SU-DHL-6 (cell line): Measurements from ENCODE around the gene GPD1.
"Not testable (repeated sequence)": the region's sequence is repeated elsewhere in the genome, so short reads cannot be mapped to it uniquely, and the experiment has no call there.

Source experiments
- H2AFZ ChIP-seq: fragments of 200-600 bp; sonication (generic); 2 replicates; pipeline ENCODE4 v1.6.1; 2014; ENCODE audit warnings: low read depth, mild to moderate bottlenecking, moderate library complexity, mixed read lengths, antibody characterized with exemption, low read length; ENCODE audit not compliant: severe bottlenecking
- H3F3A ChIP-seq: fragments of 200-600 bp; shearing (Covaris generic); 2 replicates; pipeline ENCODE4 v1.6.0; 2016; ENCODE audit warnings: antibody characterized with exemption, mild to moderate bottlenecking; ENCODE audit not compliant: insufficient read depth
- H3K27ac ChIP-seq: fragments of 200-600 bp; sonication (generic); 2 replicates; pipeline ENCODE4 v1.5.1; 2016; ENCODE audit warnings: low read depth, mild to moderate bottlenecking, low read length, moderate library complexity, mixed read lengths
- H3K27me3 ChIP-seq: fragments of 200-600 bp; sonication (generic), shearing (Covaris generic); 2 replicates; pipeline ENCODE4 v1.6.0; 2014; ENCODE audit warnings: mild to moderate bottlenecking, low read length
- H3K36me3 ChIP-seq: fragments of 200-600 bp; sonication (generic); 2 replicates; pipeline ENCODE4 v1.6.1; 2014; ENCODE audit warnings: mild to moderate bottlenecking, low read length, mixed read lengths
- H3K4me2 ChIP-seq: fragments of 300-600, 200-600 bp; shearing (Covaris generic), sonication (generic); 2 replicates; pipeline ENCODE4 v1.6.0; 2014; ENCODE audit warnings: low read length, low read depth, mild to moderate bottlenecking; ENCODE audit not compliant: poor library complexity, severe bottlenecking
- H3K4me3 ChIP-seq: fragments of 200-600 bp; sonication (generic); 2 replicates; pipeline ENCODE4 v1.5.1; 2014; ENCODE audit warnings: antibody characterized with exemption, low read length, mild to moderate bottlenecking, mixed read lengths; ENCODE audit not compliant: insufficient read depth, poor library complexity, severe bottlenecking
- H3K79me2 ChIP-seq: fragments of 200-600 bp; sonication (generic); 2 replicates; pipeline ENCODE4 v1.6.1; 2014; ENCODE audit warnings: mild to moderate bottlenecking, low read length, moderate library complexity; ENCODE audit not compliant: insufficient read depth
- H3K9ac ChIP-seq: fragments of 200-600 bp; sonication (generic); 2 replicates; pipeline ENCODE4 v1.7.0; 2014; ENCODE audit warnings: mild to moderate bottlenecking, low read length
- H3K9me2 ChIP-seq: fragments of 200-600 bp; sonication (generic); replicated peaks from 2 replicates; pipeline ENCODE4 v1.6.1; 2014; ENCODE audit warnings: low read length; ENCODE audit not compliant: insufficient read depth
- H3K9me3 ChIP-seq: fragments of 200-600 bp; sonication (generic); 2 replicates; pipeline ENCODE4 v1.6.1; 2014; ENCODE audit warnings: low read length, mixed read lengths; ENCODE audit not compliant: insufficient read depth
- H4K20me1 ChIP-seq: fragments of 200-600 bp; sonication (generic); 2 replicates; pipeline ENCODE4 v1.6.1; 2014; ENCODE audit warnings: low read depth, mild to moderate bottlenecking, antibody characterized with exemption, low read length, moderate library complexity, mixed read lengths
- CTCF ChIP-seq: fragments of 200-600 bp; sonication (generic); IDR thresholded peaks from one replicate; pipeline ENCODE4 v1.5.1; 2017; ENCODE audit warnings: antibody characterized with exemption, mild to moderate bottlenecking, low read length, moderate library complexity; ENCODE audit not compliant: insufficient read depth, poor library complexity, severe bottlenecking
- EZH2phosphoT487 ChIP-seq: fragments of 200-600 bp; sonication (generic), shearing (Covaris generic); conservative IDR thresholded peaks from 2 replicates; pipeline ENCODE4 v1.6.1; 2018; ENCODE audit warnings: mild to moderate bottlenecking, antibody characterized with exemption, low read length, moderate library complexity, mixed read lengths

GPD1 gene

DNA sequence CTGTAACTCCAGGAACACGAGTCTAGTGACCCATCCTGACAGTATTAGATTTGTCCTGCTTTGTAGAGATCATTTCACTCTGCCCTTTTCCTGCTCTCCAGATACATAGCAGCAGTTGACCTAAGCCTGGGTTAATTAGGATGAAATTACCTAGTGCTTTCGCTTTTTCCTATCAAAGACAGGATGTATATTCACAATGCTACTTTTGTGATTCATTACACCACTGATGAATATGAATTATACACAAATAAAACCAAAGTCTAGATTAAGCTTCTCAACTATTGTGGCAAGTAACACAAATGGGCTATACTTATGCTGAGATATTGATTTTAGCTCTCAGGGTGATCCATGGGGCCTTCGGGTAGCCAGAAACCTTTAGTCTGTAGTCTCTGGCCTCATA, 45.5 kb downstream of the GPD1 start:
- no peaks in the 10 kb centered on the region for H3K9me3 ChIP-seq
- no peak for TF ChIP-seq EZH2phosphoT487
- no peak for TF ChIP-seq CTCF
- H3K79me2 ChIP-seq: no peaks in the 10 kb centered on the region
- H3K27me3 ChIP-seq: no peaks in the 10 kb centered on the region
- no peak overlapping the region for H2AFZ ChIP-seq
- H3F3A ChIP-seq: no peaks in the 10 kb centered on the region
- H3K4me3 ChIP-seq: no peak overlapping the region
- no peaks in the 10 kb centered on the region for H3K9me2 ChIP-seq
- H3K27ac ChIP-seq: no peak overlapping the region
- no peaks in the 10 kb centered on the region for H4K20me1 ChIP-seq
- no peak overlapping the region for H3K4me2 ChIP-seq
- no peaks in the 10 kb centered on the region for H3K36me3 ChIP-seq
- H3K9ac ChIP-seq: no peak overlapping the region

DNA sequence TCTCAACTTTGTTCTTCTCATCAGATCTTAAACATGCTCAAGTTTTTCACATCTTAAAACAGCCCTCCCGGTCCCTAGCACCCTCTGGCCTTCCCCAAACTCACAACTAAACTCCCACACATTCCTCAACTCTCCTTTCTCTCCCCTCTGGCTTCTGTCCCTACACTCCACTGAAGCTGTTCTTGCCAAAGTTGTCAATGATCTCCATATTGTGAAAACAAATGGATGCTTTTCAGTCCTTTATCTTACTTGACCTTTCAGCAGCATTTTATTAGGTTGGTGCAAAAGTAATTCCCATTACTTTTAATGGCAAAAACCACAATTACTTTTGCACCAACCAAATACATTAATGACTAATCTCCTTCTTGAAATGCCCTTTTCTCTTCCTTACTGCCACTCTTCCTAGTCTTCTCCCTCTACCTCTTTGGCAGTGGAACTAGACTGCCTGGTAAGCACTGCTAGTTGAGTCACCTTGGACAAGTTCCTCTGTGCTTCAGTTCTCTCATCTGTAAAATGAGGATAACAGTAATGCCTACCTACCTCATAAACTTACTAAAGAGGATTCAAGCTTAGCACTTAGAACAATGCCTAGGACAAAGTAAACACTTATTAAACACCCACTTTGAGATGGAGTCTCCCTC, 47.4 kb downstream of the GPD1 start:
- no peak overlapping the region for H2AFZ ChIP-seq
- H3K4me3 ChIP-seq: no peak overlapping the region
- H3K27ac ChIP-seq: no peak overlapping the region
- H3K9me2 ChIP-seq: no peaks in the 10 kb centered on the region
- no peaks in the 10 kb centered on the region for H3K79me2 ChIP-seq
- no peaks in the 10 kb centered on the region for H4K20me1 ChIP-seq
- no peak overlapping the region for H3K4me2 ChIP-seq
- no peak overlapping the region for H3K9ac ChIP-seq
- H3F3A ChIP-seq: no peaks in the 10 kb centered on the region
- no peaks in the 10 kb centered on the region for H3K36me3 ChIP-seq
- no peaks in the 10 kb centered on the region for H3K27me3 ChIP-seq
- no peaks in the 10 kb centered on the region for H3K9me3 ChIP-seq
- TF ChIP-seq EZH2phosphoT487: no peak
- no peak for TF ChIP-seq CTCF

GRCh38 chr12:50154947-50155346, 51.1 kb downstream of the GPD1 start:
- H3K9me3 ChIP-seq, H3K4me2 ChIP-seq, H3K27me3 ChIP-seq, H3K27ac ChIP-seq, H3K36me3 ChIP-seq, H3F3A ChIP-seq, H3K9me2 ChIP-seq, H3K9ac ChIP-seq, H4K20me1 ChIP-seq, H3K4me3 ChIP-seq, H2AFZ ChIP-seq: not testable (repeated sequence)
- H3K79me2 ChIP-seq: peaks cover 16% of the 10 kb centered on the region; the same call in 1 of the 2 replicates

- TF ChIP-seq EZH2phosphoT487: no peak
- TF ChIP-seq CTCF: no peak
- peaks cover 26% of the 10 kb centered on the region for H3K79me2 ChIP-seq
- no peak overlapping the region for H2AFZ ChIP-seq
- 0 out of 2 replicates have a peak, but pooled peaks cover 3% of the 10 kb centered on the region for H3F3A ChIP-seq
- no peak overlapping the region for H3K4me3 ChIP-seq
- no peaks in the 10 kb centered on the region for H3K9me2 ChIP-seq
- H3K27ac ChIP-seq: no peak overlapping the region
- 0 out of 2 replicates have a peak, but pooled peaks cover 3% of the 10 kb centered on the region for H4K20me1 ChIP-seq
- no peak overlapping the region for H3K4me2 ChIP-seq
- no peak overlapping the region for H3K9ac ChIP-seq
- H3K9me3 ChIP-seq: no peaks in the 10 kb centered on the region
- H3K27me3 ChIP-seq: no peaks in the 10 kb centered on the region
- no peaks in the 10 kb centered on the region for H3K36me3 ChIP-seq
Observed at GRCh38 chr12:50156641-50157040, 52.8 kb downstream of the GPD1 start.
